ACHN (cell line): ENCODE data around the gene CRISPLD2.

Experiments
- DNase-seq: peaks from one replicate; pipeline ENCODE4 v3.0.0-alpha.2; 2015
- in situ Hi-C: cut with HindIII; loops from 2 replicates; pipeline ENCODE4 v1.10.0; 2017; ENCODE audit warnings: low sequenced_read_pairs, low pct_ligation_motif_present, low pct_unique_long_range_greater_than_20kb

CRISPLD2 gene

DNA sequence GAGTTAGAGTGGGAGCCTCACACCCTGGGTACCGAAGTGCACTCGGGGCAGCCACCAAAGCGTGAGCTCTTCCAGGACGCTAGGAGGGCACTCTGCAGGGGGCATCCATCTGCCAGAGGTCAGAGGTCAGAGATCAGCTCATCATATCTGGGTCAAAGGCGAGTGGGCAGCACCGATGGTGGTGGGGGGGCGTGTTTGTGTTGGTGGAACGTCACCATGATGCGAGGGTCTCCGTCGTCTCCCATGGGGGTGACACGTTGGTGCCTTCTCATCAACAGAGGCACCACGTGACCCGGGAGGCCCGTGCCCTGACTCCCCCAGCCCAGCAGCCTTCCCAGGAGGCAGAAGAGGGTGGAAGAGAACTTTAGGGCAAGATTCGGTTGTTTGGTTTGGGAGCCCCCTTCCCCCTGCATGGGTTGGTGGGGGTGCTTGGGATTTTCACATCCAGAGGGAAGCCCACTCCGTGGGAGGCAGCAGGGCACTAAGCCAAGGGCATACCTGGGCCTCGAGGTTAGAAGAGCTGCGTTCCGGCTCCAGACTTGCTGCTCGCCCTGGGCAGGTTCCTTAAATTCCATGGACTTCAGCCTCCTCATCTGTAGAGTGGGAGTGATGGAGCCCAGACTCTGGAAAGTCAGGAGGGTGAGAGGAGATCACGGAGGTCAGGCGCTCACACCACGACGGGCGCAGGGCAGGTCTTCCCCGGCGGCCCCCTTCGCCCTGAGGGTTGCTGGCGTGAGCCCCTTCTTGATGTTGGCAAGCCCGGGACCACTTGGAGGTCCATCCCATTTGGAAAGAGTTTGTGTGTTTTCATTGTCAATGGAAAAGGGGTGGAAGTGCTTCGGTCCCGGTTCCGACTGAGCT lies 14.0 kb downstream of the CRISPLD2 start:
- no peak for DNase-seq
- in situ Hi-C loops, result no loop called here

DNA sequence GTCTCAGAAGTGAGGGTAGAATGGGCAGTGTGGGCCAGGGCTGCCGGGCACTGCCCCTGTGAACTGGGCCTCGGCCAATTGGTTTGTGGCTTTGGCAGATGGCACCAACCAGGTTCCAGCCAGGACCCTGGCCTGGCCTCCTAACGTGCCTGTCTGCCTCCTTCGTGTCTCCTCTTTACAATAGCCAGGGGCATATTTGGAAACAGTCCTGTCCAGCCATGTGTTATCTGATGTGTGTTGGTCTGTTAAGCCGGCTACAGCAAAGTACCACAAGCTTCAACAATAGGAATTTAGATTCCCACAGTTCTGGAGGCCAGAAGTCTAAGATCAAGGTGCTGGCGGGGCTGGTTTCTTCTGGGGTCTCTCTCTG lies 14.6 kb downstream of the CRISPLD2 start:
- DNase-seq, result no peak
- in situ Hi-C loops, result no loop called here

DNA sequence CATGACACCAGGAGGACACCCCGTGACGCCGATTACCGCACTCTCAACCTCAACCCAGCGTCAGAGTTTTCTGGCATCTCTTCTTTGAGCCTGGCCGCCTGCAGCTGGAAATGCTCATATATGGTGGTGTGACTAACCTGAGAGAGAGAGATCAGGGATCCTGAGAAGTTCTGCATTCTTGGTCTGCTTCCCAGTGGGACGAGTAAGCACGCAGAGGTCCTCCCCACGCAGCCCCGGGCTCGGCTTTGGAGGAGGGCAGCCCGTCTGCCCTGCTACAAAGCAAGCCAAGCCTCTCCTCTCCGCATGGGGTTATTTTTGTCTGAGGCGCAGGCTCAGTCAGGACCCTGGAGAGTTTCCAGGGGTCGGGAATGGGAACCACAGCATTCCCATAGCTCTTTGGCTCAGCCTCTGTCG lies 16.5 kb downstream of the CRISPLD2 start:
- in situ Hi-C loops, result no loop called here

DNA sequence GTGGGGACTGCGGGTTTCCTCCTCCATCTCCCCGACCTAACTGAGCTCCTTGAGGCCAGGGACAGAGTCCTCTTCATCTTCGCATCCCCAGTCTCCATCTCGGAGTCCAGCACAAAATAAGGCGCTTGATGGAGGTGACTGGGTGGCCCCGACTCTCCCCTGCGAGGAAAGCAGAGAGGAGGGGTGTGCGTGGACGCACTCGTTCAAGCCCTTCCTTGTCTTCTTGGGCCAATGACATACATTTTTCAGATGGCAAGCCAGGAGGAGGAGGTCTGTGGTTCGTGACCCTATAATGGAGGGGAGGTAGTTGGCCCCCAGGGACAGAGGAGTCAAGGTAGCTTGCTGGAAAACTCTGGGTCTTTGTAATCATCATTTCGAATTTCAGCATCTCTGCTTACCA lies 17.2 kb downstream of the CRISPLD2 start:
- in situ Hi-C loops, result no loop called here
- no peak for DNase-seq

More for the DNA sequence above, 16.5 kb downstream of the CRISPLD2 start:
- DNase-seq, result peak; percentile 100

DNA sequence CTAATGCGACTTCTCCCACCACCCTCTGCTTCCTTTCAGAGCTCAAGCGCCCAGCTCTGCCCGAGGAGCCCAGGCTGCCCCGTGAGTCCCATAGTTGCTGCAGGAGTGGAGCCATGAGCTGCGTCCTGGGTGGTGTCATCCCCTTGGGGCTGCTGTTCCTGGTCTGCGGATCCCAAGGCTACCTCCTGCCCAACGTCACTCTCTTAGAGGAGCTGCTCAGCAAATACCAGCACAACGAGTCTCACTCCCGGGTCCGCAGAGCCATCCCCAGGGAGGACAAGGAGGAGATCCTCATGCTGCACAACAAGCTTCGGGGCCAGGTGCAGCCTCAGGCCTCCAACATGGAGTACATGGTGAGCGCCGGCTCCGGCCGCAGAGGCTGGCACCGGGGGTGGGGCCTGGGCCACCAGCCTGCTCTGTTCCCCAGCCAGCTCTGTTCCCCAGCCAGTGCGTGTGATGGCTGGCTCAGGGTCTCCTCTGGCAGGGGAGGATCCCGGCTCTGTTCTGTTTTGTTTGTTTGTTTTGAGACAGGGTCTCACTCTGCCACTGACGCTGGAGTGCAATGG lies 18.7 kb downstream of the CRISPLD2 start:
- DNase-seq, result no peak
- in situ Hi-C loops, result no loop called here

DNA sequence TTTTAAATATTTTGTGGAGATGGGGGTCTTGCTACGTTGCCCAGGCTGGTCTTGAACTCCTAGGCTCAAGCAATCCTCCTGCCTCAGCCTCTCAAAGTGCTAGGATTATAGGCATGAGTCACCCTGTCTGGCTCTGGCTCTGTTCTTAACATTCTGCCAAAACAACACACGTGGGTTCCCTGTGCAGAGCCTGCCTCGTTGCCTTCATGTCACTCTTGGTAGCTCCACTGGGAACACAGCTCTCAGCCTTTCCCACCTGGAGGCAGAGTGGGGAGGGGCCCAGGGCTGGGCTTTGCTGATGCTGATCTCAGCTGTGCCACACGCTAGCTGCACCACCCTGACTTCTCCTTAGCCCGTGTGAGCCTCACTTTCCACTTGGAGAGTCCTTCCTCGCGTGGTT lies 19.3 kb downstream of the CRISPLD2 start:
- peak; percentile 85 for DNase-seq
- in situ Hi-C loops, result no loop called here

DNA sequence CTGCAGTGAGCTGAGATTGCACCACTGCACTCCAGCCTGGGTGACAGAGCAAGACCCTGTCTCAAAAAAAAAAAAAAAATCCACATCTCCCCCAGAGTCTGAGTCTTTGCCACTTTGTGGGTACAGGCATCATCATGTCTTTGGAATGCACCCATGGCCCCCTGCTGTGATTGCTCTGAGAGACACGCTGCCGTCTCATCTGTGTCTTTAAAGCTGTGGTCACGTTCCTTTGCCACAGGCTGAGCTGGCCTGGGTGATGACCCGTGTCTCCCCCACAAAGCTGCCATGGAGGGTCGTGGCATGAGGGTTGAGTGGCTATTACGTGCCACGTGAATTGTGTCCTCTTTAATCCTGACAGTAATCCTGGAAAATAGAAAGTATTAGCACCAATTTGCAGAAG lies 20.2 kb downstream of the CRISPLD2 start:
- in situ Hi-C loops, result no loop called here
- peak; percentile 99 for DNase-seq

DNA sequence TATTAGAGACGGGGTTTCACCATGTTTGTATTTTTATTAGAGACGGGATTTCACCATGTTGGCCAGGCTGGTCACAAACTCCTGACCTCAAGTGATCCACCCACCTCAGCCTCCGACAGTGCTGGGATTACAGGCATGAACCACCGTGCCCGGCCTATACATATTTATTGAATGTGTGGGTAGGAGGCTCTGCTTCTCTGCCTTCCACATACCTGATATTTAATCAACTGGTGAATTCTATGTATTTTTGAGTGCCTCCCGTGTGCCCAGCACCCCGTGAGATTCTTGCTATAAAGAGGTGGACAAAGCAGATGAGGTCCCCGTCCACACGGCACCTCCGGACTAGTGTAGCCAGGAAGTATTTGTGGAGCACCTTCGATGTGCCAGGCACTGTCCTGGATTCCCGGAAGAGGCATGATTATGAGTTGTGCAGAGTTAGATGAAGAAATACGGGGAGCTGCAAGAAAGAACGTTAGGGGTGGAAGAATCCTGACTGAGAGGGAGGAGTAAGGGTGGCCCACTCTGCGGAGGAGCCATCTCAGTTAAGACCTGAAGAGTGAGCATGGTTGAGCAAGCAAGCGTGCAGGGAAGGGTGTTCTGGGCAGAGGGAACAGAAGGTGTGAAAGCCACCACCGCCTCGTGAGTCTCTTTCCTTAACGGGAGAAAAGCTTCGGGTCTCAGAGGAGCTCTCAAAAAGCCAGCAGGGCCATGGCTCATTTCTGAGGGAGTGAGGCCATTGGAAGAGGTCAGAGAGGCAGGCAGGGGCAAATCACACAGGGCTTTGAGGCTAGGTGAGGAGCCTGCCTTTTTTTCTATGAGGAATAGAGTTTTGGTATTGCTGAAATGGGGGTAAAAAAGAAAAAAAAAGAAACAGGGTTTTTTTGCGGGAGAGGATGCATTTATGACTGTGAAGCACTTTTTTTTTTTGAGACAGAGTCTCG lies 21.2 kb downstream of the CRISPLD2 start:
- no peak for DNase-seq
- in situ Hi-C loops, result no loop called here

DNA sequence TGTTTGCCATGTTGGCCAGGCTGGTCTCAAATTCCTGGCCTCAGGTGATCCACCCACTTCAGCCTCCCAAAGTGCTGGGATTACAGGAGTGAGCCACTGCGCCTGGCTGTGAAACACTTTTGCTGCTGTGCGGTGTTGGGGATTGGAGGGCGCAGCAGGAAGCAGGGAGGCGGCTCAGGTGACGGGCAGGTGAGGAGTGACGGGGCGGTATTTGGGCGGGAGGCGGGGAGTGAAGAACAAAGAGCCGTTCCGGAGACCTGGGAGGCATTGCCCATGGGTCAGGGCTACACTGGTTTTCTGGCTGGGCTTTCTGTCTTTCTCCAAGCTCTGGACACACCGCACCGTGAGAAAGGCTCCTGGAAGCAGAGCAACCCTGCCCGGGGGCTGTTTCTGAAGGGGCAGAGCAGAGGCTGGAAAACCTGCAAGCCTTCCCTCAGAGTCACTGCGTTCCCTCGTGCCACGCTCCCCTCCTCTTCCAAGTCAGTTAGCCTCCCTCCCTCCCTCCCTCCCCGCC lies 22.1 kb downstream of the CRISPLD2 start:
- no peak for DNase-seq
- in situ Hi-C loops, result no loop called here

DNA sequence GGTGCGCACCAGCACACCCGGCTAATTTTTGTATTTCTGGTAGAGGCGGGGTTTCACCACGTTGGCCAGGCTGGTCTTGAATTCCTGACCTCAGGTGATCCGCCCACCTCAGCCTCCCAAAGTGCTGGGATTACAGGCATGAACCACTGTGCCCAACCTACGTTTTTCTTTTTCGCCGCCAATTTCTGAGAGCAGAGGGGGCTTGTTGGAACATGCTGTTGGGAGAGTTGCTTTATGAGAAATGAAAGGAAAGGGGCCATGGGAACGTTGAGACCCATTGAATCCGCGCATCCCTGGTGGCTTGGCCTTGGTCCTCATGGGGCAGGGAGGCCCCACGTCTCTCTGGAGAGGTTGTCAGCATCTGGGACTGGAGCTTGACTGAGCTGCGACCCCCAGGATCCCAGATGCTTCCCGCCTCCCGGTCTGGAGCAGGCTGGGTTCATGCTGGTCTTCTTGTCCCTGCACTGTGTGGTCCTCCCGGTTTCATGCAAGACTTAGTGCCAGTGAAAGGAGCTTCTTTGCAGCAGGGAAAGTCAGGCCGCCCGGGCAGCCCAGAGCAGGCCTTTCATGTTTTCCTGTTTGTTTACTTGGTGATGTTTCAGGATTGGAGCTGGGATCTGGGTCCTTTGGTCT lies 22.8 kb downstream of the CRISPLD2 start:
- DNase-seq, result no peak
- in situ Hi-C loops, result no loop called here

DNA sequence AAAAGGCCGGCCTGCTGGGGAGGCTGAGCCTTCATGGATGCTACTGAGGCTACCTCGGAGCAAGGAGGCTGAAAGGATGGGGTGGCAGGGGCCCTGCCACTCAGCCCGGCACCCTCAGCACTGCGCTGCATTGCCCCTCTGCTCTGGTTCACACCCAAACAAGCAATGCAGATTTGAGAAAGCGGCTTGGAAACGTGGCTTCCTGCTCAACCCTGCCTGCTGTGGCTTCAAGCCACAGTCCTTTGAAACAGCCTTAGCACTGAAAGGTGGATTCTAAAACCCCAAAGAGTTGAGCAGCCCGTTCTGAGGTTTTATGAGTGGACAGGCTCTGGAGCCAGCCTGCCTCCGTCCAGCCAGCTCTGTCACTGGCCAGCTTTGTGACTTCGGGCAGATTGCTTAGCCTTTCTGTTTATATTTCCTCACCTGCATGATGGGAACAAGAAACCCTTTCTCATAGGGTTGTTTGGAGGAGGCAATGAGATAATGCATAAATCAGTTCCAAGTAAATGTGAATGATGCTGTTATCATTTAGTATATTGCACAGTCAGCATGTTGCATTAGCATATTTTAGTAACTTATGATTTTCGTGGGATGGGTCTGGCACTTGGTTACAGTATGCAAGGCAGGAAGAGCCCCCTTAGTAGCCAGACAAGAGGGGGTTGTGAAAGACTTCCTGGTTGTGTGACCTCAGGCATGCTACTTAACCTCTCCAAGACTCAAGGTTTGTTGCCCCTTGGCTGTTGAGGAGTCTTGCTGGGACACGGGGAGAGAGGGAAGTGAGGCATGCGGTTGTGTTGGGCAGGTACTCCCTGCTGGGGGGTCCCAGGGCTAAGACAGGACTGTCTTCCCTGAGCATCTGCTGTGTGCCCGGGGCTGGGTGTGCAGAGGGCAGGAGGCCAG lies 23.6 kb downstream of the CRISPLD2 start:
- in situ Hi-C loops, result no loop called here
- DNase-seq, result no peak

DNA sequence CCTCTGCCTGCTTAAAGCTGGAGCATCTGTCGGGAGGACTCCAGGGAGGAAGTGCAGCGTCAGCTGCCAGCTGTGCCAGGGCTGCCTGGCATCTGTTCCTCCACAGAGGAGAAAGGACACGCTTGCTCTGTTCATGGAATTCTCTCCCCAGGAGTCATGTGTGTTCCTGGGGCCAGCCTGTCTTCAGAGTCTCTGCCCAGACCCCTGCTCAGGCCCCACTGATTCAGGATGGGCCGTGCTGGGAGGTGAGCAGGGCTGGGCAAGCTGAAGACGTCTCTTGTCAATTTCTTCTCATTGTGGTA lies 24.2 kb downstream of the CRISPLD2 start:
- no peak for DNase-seq
- in situ Hi-C loops, result no loop called here

DNA sequence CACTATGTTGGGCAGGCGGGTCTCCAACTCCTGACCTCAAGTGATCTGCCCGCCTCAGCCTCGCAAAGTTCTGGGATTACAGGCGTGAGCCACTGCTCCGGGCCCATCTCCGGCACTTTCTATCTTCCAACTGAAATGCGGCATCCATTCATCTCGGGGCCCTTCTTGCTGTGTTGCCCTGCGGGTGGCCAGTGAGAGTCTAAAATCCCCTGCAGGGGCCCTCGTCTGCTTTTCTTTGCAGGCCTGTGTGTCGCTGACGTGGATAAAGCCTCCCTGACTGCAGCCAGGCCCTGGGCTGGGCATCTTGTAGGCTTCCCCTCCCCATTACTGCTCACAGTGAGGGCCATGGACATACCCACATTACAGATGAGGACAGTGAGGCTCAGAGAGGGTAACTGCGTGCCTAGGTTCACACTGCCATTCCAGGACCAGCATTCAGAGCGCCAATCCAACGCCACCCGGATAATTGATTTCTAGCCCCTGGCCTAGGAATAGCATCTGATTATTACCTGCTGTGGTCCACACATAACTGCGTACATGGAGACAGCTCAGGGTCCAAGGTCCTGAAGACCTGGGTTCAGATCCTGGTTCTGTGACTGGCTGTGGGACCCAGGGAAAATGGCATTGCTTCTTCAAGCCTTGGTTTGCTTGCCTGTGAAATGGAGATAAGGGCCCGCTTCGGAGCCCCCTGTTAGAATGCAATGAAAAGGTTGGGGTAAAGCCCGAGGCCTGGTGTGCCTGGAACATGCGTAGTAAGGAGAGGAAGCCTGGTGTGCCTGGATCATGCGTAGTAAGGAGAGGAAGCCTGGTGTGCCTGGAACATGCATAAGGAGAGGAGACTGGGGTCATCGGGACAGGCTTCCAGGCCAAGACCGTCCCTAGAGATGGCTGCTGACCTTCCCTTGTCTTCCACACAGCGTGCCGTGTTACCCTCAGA lies 25.0 kb downstream of the CRISPLD2 start:
- in situ Hi-C loops, result no loop called here
- no peak for DNase-seq

DNA sequence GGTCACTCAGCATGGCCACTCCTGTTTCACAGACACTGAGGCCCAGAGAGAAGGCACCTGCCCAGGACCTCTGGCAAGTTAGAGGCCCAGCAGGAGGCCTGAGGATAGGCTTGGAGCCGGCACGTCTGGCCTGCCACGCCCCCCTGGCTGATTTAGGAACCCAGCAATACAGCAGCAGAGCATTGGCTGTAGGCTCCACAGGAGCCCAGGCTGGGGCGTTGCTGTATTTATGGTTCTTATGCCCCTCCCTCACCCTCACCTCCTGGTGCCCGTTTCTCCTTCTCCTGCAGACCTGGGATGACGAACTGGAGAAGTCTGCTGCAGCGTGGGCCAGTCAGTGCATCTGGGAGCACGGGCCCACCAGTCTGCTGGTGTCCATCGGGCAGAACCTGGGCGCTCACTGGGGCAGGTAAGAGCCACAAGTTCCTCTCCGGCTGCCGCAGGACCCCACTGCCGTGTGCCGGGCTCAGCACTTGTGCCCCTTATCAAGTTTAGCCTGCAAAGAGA lies 25.8 kb downstream of the CRISPLD2 start:
- no peak for DNase-seq
- in situ Hi-C loops, result no loop called here

DNA sequence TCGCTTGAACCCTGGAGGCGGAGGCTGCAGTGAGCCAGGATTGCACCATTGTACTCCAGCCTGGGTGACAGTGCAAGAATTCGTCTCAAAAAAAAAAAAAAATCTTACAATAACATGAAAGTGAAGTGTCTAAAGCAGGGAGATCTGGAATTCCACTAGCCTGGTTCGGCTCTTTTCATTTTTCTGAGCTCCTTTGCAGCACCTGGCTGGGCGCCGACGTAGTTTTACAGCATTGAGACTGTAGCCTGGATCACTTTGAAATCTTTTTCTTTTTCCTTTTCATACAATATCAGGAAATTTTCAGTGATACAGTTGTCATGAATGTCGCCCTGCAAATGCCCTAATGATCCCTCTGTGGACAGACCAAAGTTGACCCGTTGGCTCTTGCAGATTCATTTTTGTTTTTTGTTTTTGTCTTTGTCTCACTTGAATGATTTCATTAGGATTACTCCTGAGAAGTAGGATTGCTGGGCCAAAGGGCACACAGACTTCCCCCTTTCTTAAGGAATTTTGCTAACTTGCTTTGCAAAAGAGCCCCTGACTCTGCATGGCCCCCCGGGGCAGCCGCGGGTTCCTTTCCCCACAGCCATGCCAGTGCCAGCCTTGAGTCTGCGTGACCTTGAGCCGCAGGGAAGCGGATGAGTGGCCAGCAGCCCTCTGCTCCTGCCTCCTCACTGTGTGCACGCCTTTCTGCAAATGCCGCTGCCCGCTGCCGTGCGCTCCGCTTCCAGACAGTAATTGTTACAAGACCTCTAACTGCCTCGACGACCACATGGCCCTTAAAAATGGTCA lies 28.0 kb downstream of the CRISPLD2 start:
- in situ Hi-C loops, result no loop called here
- DNase-seq, result no peak

DNA sequence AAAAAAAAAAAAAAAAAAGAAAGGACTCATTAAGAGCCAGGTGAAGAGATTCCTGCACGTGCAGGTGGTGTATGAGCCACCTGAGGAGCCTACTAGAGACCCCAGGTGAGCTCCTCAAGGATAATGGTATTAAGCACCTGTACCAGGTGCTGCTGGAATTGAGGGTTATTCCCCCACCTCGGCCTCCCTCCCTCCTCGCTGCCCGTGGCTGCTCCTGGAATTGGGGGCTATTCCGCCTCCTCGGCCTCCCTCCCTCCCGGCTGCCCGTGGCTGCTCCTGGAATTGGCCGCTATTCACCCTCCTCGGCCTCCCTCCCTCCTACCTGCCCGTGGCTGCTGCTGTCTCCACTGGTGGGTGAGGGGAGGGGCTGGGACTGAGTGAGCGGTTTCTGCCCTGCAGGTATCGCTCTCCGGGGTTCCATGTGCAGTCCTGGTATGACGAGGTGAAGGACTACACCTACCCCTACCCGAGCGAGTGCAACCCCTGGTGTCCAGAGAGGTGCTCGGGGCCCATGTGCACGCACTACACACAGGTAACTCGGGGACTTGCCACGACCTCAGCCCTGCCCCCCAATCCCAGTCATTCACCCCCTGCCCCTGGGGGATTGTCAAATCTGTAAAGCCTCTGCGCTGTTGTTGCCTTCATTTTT lies 29.3 kb downstream of the CRISPLD2 start:
- in situ Hi-C loops, result no loop called here
- no peak for DNase-seq
